K562 treated with DMSO at 1 percent for 24 hours (cell line): ENCODE data around the gene AKAP9. TPM values are rescaled to one million over a fixed set of nuclear protein-coding genes. Genes with fewer than 3 reads are reported as not detected.

Experiments
- total RNA-seq: library from RNA; unstranded; fragments of 300-600 nt; gene quantifications from 2 replicates; pipeline ENCODE4 v1.2.3, GENCODE V29; 2022; ENCODE audit warnings: low read depth; ENCODE audit not compliant: insufficient read depth

The AKAP9 gene
- total RNA-seq: 19.2 and 20.9 TPM in 2 replicates

DNA sequence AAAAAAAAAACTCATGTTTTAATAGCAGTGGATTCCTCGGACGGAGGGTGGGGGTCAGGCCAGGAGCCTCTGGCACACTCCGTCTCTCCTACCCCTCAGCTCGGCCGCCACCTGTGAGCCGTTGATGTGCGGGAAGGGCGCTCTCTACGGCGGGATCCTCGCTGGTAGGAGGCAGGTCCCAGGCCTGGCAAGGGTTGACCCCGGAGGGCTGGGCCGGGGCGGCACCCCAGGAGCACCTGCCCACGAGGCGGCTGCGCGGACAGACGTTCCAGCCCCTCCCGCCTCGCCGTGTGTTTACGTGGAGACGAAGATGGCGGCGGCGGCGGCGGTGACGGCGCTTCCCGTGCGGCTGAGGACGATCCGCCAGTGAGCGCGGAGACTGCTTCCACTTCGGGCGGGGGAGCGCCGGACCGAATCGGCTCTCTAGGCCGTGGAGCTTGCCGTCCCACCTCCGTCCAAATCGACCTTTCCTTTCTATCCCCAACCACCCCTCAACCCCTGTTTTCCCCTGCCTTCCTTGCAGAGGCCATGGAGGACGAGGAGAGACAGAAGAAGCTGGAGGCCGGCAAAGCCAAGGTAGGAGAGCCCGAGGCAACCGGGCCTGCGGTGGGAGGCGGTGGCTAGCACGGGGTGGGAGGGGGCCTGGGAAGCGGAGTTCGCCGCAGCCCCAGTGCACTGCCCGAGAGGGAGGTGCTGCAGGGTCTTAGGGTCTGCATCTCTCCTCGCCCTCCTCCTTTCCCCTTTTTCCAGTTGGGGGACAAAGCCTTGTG lies at the start of gene AKAP9:
AKAP9 (plus strand) TSS at position 291 of the 770 bp plus-strand sequence; CDS start at position 529, 238 bp downstream.

DNA sequence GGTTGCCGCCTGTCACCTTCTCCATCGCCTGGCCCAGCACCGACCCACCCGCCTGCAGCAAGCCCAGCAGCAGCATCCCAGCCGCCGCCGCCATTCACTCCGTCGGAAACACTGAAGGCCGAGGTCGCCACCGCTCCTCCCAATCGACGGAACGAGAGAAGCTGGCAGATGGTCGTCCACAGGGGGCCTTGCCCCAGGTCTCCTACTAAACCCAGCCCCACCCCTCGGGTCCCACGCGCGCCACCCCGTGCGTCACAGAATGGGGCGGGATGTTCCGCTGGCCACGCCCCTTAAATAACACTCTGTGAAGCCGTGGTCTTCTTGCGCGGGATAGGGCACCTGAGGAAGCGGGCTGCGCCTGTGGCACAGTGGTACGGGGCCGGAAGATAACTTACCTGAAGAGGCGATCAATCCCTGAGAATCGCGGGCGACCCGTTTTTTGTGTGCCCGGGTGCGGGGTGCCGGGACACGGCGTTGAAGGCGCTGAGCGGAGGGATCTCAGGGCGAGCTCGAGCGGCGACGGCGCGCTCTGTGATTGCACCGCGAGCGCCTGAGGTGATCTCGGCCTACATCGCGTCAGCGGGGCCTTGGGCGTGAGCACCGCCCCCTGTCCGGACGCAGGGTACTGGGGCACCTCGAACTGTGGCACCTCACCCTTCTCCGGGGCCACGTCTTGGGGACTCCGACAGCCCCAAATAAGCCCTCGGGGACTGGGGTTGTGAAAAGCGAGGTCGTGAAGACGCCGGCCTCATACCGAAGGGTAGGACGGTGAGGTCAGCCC lies 193.8 kb downstream of the AKAP9 start, which contains the start of gene CYP51A1:
CYP51A1 (minus strand) TSS at position 207 of the 781 bp plus-strand sequence; CDS start at position 94, 113 bp downstream.

Other genes with a start within 250 kb of the AKAP9 start
- 6.8 and 10.1 TPM in 2 replicates for gene MTERF1, start 60.2 kb upstream of the AKAP9 start, total RNA-seq
- gene CYP51A1, start 193.6 kb downstream of the AKAP9 start, total RNA-seq: 26.5 and 35.9 TPM in 2 replicates
- not detected in 2 replicates for gene LRRD1, start 238.3 kb downstream of the AKAP9 start, total RNA-seq